GM21723 (cell line): Measurements from ENCODE around the gene FAM199X.
"Not testable (repeated sequence)": the region's sequence is repeated elsewhere in the genome, so short reads cannot be mapped to it uniquely, and the experiment has no call there.

ENCODE experiments used
- ATAC-seq: cut with Tn5 transposase; IDR thresholded peaks from one replicate; pipeline ENCODE4 v1.9.1; 2021; ENCODE audit warnings: mild to moderate bottlenecking, moderate library complexity; ENCODE audit not compliant: unreplicated experiment

Gene FAM199X

DNA sequence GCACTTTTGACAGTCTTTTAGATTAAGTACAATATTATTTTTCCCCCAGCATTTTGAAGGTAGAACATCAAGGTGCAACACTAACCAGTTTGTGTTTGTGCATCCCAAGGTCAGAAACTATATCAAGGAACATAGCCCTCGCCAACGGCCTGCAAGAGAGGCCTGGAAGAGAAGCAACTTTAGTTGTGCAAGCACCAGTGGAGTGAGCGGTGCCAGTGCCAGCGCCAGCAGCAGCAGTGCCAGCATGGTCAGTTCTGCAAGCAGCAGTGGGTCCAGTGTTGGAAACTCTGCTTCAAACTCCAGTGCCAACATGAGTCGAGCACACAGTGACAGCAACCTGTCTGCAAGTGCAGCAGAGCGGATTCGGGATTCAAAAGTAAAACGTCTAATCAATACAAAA lies 21.7 kb downstream of the FAM199X start:
- no peak for ATAC-seq

DNA sequence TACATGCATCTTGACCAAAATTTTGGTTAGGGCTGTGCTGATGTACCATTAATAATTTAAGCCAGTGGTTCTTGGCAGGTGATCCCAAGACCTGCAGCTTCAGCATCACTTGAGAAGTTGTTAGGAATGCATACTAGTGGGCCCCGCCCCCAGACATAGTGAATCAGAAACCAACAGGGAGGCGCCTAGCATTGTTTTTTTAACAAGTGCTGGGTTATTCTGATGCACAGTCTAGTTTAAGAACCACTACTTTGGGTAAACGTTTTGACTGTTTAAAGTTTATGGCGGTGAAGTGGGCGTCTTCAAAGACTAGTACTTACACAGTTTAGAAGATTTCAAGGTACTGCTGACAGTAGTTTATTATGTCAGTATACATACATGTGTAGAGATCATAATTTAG lies 23.6 kb downstream of the FAM199X start:
- ATAC-seq, result no peak

- no peak for ATAC-seq
Observed at GRCh38 chrX:104193485-104193884, 27.2 kb downstream of the FAM199X start.

DNA sequence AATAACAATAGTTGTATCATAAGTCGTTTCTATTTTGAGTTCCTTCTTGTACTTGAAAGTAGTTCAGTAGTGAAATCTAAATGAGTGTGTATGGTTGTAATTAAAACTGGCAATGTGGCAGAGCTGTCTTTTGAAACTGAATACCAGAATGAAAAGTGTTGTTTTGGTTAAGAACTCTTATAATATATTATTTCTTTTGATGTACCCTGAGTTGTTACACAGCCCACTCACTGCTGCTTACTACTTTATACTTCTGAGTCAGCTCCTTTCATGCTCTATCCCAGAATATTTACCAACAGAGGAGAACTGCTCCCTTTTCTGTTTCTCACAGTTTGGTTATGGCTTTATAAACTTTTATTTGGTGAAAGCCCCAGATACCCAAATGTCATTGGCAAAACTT lies 28.8 kb downstream of the FAM199X start:
- ATAC-seq, result peak; percentile 38

- peak; percentile 74 for ATAC-seq
Observed at GRCh38 chrX:104195489-104196084, 29.3 kb downstream of the FAM199X start.

DNA sequence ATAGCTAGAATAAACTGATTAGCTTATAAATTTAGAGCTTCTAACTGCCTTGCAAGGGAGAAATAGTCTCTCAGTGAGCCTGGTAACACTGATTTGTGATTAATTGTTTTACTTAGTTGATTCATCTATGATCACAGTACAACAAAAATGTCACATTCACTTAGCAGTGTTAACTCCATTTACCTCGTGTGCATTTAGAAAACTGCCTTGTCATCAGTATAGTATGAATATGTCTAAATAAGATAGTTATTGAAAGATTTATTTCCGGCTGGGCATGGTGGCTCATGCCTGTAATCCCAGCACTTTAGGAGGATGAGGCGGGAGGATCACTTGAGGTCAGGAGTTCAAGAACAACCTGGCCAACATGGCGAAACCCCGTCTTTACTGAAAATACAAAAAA lies 39.3 kb downstream of the FAM199X start:
- no peak for ATAC-seq

- no peak for ATAC-seq
Observed at GRCh38 chrX:104211187-104211586, 44.9 kb downstream of the FAM199X start.

DNA sequence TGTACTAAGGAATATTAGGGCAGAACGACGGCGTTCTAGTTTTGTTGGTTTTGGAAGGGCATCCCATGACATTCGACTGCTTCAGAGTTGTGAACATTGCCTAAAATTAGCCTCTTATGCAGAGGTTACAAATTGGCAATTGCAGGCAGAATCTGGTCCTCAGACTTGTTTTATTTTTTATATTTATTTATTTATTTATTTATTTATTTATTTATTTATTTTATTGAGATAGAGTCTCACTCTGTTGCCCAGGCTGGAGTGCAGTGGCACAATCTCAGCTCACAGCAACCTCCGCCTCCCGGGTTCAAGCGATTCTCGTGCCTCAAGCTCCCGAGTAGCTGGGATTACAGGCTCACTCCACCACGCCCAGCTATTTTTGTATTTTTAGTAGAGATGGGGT lies 63.8 kb downstream of the FAM199X start:
- ATAC-seq, result not testable (repeated sequence)
